ENCODE results near the gene B3GALT4. TPM values are rescaled to one million over a fixed set of nuclear protein-coding genes. Genes with fewer than 3 reads are reported as not detected.
A peak's percentile ranks its signal among the peaks of the same experiment; 100 is the strongest.

B3GALT4 gene
- total RNA-seq, 4 donors from 2014 or later, result 6.7 to 15.9 (median 7.9) TPM

DNA sequence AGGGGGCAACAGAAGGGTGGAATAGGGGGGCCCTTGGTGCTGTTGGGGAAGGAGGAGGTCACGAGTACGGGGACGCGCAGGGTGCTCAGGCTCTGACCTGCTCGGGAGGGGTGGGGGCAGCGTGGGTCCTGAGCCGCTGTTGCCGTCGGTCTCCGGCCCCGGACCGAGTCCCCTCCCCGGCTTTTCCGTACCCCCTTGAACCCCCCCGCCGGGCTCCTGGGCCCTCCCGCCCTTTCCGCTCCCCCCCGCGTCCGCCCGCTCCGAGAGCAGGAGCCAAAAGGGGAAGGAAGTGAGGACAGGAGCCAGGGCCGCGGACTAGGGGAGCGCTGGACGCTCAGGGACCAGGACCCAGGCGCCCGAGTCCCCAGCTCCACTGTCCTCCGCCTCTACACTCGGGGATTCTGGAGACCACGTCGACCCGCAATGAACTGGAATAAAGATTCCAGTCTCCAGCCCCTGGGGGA is 21.9 kb downstream of the B3GALT4 start, which contains the start of gene RGL2:
Gene RGL2 (minus strand): TSS at position 170 of the 464 bp plus-strand sequence. CDS start 332 bp downstream, outside the sequence.
- DNase-seq (ENCODE audit: low spot score) (no peak), ATAC-seq (ENCODE audit: low FRiP score) (peak; percentile 33)
- TF ChIP-seq CTCF (IDR thresholded peaks at IDR 0.05), result no peak

GRCh38 chr6:33299237-33299944 is 22.5 kb downstream of the B3GALT4 start:
- ATAC-seq (ENCODE audit: low FRiP score), result peak; percentile 69
- peak in 1 of 3 donors; percentile 46 for TF ChIP-seq CTCF (IDR thresholded peaks at IDR 0.05)
- peak; percentile 72 for DNase-seq (ENCODE audit: low spot score)

GRCh38 chr6:33301877-33302276 is 25.0 kb downstream of the B3GALT4 start:
- TF ChIP-seq CTCF (IDR thresholded peaks at IDR 0.05), result no peak
- DNase-seq (ENCODE audit: low spot score) (no peak), ATAC-seq (ENCODE audit: low FRiP score) (no peak)

GRCh38 chr6:33304216-33304615 is 27.3 kb downstream of the B3GALT4 start:
- no peak for TF ChIP-seq CTCF (IDR thresholded peaks at IDR 0.05)
- no peak for DNase-seq (ENCODE audit: low spot score)
- ATAC-seq (ENCODE audit: low FRiP score), result no peak

DNA sequence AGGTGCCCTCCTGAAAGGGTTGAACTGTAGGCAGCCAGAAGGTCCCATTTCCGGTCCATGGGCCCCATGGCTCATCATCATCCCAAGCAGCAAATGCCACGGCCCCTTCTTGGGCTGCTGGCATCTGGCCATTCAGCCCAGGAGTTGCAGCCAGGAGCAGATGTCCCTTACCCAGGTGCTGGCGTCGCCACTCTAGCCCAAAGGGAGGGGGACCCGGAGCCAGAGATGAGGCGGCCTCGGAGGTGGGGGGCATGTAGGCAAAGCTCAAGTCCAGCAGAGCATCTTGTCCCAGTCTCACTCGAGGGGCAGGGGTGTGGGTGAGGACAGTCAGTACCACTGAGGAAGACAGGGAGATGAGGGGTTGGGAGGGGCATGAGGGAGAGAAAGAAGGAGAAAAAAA is 28.1 kb downstream of the B3GALT4 start:
- ATAC-seq (ENCODE audit: low FRiP score) (no peak), DNase-seq (ENCODE audit: low spot score) (no peak)
- TF ChIP-seq CTCF (IDR thresholded peaks at IDR 0.05), result no peak

DNA sequence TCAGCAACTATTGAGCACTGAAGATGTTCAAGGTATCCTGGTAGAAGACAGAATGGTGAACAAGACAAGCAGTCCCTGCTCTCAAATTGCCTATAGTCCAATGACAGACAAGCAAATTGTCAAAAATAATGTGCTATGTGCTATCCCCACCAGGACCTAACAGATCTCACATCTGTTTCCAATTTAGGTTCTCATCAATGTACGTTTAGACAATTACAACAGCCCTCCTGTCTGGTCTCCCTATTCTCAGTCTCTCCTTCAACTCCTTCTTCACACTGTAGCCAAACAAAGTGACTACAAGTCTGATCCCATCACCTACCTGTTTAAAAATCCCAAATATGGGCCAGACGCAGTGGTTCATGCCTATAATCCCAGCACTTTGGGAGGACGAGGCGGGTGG is 29.4 kb downstream of the B3GALT4 start:
- DNase-seq (ENCODE audit: low spot score) (no peak), ATAC-seq (ENCODE audit: low FRiP score) (no peak)
- no peak for TF ChIP-seq CTCF (IDR thresholded peaks at IDR 0.05)
